ENCODE results near the gene UMODL1.
"Not testable (repeated sequence)": the region's sequence is repeated elsewhere in the genome, so short reads cannot be mapped to it uniquely, and the experiment has no call there.

UMODL1 gene

GRCh38 chr21:42114646-42115045 lies 43.5 kb downstream of the UMODL1 start:
- Mint-ChIP-seq H3K9me3 (no peaks in the 10 kb centered on the region), H3K27ac (no peak overlapping the region), H3K4me3 (no peak overlapping the region), H3K36me3 (ENCODE audit: low read depth) (no peaks in the 10 kb centered on the region), H3K4me1 (peaks cover 20% of the 10 kb centered on the region), H3K27me3 (ENCODE audit: low read depth) (peaks cover 60% of the 10 kb centered on the region)
- no peak for TF ChIP-seq CTCF (IDR thresholded peaks at IDR 0.05; ENCODE audit: unreplicated experiment in 3 of 3)

GRCh38 chr21:42115136-42115683 lies 44.1 kb downstream of the UMODL1 start:
- Mint-ChIP-seq H3K36me3 (ENCODE audit: low read depth) (no peaks in the 10 kb centered on the region), H3K4me1 (peaks cover 20% of the 10 kb centered on the region), H3K27me3 (ENCODE audit: low read depth) (peaks cover 64% of the 10 kb centered on the region), H3K9me3 (no peaks in the 10 kb centered on the region), H3K27ac (no peak overlapping the region), H3K4me3 (no peak overlapping the region)
- no peak for TF ChIP-seq CTCF (IDR thresholded peaks at IDR 0.05; ENCODE audit: unreplicated experiment in 3 of 3)

- not testable (repeated sequence) for H3K36me3 Mint-ChIP-seq (ENCODE audit: low read depth); H3K27ac Mint-ChIP-seq; H3K4me3 Mint-ChIP-seq; H3K9me3 Mint-ChIP-seq
- peaks cover 75% of the 10 kb centered on the region for H3K27me3 Mint-ChIP-seq (ENCODE audit: low read depth)
- H3K4me1 Mint-ChIP-seq = peaks cover 20% of the 10 kb centered on the region
These were observed 45.4 kb downstream of the UMODL1 start for GRCh38 chr21:42116551-42116950.

GRCh38 chr21:42117229-42117966 lies 46.3 kb downstream of the UMODL1 start:
- peaks cover 70% of the 10 kb centered on the region for H3K27me3 Mint-ChIP-seq (ENCODE audit: low read depth)
- H3K9me3 Mint-ChIP-seq = no peaks in the 10 kb centered on the region
- H3K4me3 Mint-ChIP-seq = no peak overlapping the region
- H3K27ac Mint-ChIP-seq = no peak overlapping the region
- H3K4me1 Mint-ChIP-seq = peaks cover 14% of the 10 kb centered on the region
- H3K36me3 Mint-ChIP-seq (ENCODE audit: low read depth) = no peaks in the 10 kb centered on the region
- peak; percentile 91 to 96 (median 92) for TF ChIP-seq CTCF (IDR thresholded peaks at IDR 0.05; ENCODE audit: unreplicated experiment in 3 of 3)

GRCh38 chr21:42117967-42118780 lies 47.1 kb downstream of the UMODL1 start:
- no peak overlapping the region for H3K27ac Mint-ChIP-seq
- H3K9me3 Mint-ChIP-seq = no peaks in the 10 kb centered on the region
- no peak overlapping the region for H3K4me3 Mint-ChIP-seq
- no peak for TF ChIP-seq CTCF (IDR thresholded peaks at IDR 0.05; ENCODE audit: unreplicated experiment in 3 of 3)
- peaks cover 6% of the 10 kb centered on the region for H3K4me1 Mint-ChIP-seq
- no peaks in the 10 kb centered on the region for H3K36me3 Mint-ChIP-seq (ENCODE audit: low read depth)
- H3K27me3 Mint-ChIP-seq (ENCODE audit: low read depth) = peaks cover 65% of the 10 kb centered on the region

- no peak overlapping the region for H3K27ac Mint-ChIP-seq
- peaks cover 69% of the 10 kb centered on the region for H3K27me3 Mint-ChIP-seq (ENCODE audit: low read depth)
- peaks cover 6% of the 10 kb centered on the region for H3K4me1 Mint-ChIP-seq
- H3K4me3 Mint-ChIP-seq = no peak overlapping the region
- H3K36me3 Mint-ChIP-seq (ENCODE audit: low read depth) = no peaks in the 10 kb centered on the region
- H3K9me3 Mint-ChIP-seq = no peaks in the 10 kb centered on the region
- no peak for TF ChIP-seq CTCF (IDR thresholded peaks at IDR 0.05; ENCODE audit: unreplicated experiment in 3 of 3)
These were observed 47.8 kb downstream of the UMODL1 start for GRCh38 chr21:42118901-42119300.
